AG09309 (cell line): ENCODE results near the gene SUSD3.

Experiments
- DNase-seq: peaks from one replicate; pipeline ENCODE4 v3.0.0-alpha.2; 2010; ENCODE audit warnings: low read depth
- H3K4me3 ChIP-seq: 2 replicates; pipeline ENCODE4 v1.5.1; 2011; ENCODE audit warnings: mild to moderate bottlenecking, low read depth, low read length, moderate library complexity; ENCODE audit not compliant: control insufficient read depth
- TF ChIP-seq, protein P1 (sequence below): IDR thresholded peaks from 2 replicates; pipeline ENCODE4 v1.5.1; 2011; ENCODE audit warnings: mild to moderate bottlenecking, low read depth, low read length, inconsistent platforms; ENCODE audit not compliant: insufficient read depth, control insufficient read depth; ENCODE audit errors: missing control alignments

The SUSD3 gene

DNA sequence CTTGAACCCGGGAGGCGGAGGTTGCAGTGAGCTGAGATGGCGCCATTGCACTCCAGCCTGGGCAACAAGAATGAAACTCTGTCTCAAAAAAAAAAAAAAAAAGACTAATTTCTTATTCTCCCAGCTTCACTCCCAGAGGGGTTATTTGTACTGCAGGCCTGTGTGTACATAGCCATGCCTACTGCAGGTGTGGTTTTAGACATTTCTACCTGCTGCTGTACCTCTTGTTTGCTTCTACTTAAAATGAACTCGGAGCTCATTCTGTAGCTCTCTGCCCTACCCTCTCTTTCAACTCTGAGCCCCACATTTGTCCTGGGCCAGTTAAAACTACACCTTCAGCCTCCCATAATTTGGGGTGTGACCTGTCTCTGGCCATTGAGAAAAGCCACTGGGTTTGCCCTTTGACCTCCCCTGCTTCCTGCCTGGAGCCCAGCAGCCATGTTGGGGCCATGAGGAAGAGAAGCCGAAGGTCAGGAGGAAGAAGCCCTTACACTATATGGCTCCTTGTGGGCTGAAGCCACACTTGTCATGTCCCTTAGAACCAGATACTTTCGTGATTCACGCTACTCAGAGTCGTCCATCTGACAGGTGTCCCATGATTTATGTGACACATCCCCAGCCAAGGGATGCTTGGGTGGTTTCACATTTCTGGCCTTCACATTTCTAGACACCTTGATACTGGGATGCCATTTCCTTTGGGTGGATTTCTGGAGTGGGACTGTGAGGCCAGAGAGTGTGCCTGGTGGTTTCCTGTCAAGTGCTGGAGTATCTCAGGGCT, 28.1 kb downstream of the SUSD3 start:
- TF ChIP-seq, protein P1, sequence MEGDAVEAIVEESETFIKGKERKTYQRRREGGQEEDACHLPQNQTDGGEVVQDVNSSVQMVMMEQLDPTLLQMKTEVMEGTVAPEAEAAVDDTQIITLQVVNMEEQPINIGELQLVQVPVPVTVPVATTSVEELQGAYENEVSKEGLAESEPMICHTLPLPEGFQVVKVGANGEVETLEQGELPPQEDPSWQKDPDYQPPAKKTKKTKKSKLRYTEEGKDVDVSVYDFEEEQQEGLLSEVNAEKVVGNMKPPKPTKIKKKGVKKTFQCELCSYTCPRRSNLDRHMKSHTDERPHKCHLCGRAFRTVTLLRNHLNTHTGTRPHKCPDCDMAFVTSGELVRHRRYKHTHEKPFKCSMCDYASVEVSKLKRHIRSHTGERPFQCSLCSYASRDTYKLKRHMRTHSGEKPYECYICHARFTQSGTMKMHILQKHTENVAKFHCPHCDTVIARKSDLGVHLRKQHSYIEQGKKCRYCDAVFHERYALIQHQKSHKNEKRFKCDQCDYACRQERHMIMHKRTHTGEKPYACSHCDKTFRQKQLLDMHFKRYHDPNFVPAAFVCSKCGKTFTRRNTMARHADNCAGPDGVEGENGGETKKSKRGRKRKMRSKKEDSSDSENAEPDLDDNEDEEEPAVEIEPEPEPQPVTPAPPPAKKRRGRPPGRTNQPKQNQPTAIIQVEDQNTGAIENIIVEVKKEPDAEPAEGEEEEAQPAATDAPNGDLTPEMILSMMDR, result no peak
- DNase-seq, result no peak
- H3K4me3 ChIP-seq, result no peak overlapping the region

DNA sequence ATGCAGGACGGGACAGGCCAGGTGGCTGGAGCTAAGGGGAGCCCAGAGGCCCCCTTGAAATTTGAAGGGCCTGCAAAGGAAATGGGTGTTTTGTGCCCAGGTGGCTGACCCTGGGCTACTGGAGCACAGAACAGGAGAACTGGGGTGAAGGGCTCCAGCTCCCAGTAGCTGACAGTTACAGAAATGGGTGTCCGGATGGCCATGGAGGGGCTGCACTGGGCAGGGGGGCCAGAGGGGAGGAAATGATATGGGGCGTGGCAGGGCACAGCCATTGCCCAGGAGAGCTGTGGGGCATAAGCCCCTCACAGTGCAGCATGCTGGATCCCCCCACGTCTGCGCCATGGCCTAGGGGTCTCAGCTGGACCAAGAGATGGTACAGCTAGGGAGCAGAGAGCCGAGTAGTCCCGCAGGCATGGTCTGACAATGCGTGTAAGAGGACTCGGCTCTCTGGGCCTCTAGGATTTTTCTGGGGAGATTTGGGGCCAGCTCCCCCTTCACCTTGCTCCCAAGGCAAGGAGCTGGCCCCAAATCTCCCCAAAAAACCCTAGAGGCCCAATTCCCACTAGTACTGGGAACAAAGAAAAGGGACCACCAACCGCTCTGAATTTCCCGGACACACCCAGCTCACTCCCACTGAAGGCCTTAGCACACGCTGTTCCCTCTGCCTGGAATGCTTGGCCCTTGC, 29.6 kb downstream of the SUSD3 start:
- no peak for DNase-seq
- TF ChIP-seq, protein P1, result no peak
- H3K4me3 ChIP-seq, result no peak overlapping the region

DNA sequence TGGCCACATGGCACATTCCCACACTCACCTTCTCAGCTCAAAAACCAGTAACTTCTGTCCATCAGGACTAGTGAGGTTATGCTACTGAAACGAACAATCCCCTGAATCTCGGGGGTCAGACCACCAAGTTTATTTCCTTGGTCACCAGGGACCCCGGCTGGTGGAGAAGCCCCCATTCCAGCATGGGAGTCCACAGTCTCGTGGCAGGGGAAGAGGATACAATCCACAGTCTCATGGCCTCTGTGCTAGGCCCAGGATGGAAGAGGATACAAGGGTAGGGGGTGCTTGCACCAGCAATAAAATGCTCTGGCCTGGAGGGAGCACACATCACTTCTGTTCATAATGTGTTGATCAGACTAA, 30.1 kb downstream of the SUSD3 start:
- no peak overlapping the region for H3K4me3 ChIP-seq
- no peak for DNase-seq
- TF ChIP-seq, protein P1, result no peak

DNA sequence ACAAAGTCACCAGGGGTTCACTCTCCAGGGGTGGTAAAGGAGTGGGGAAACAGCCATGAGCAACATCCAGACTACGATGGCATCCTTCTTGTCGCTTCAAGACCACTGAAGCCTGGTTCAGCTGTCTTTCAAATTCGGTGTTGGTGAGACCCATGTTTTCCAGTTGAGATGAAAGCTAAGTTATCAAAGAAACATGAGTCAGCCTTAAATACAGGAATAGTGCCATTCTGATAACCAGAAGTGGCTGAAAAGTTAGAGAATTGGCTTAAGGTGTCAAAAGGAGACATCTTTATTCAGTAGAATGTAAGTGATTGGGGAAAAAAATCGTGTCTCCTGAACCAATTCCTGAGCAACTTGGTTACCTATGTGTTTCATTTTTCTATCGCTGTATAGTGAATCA, 30.5 kb downstream of the SUSD3 start:
- no peak for DNase-seq
- H3K4me3 ChIP-seq, result no peak overlapping the region
- TF ChIP-seq, protein P1, result no peak

DNA sequence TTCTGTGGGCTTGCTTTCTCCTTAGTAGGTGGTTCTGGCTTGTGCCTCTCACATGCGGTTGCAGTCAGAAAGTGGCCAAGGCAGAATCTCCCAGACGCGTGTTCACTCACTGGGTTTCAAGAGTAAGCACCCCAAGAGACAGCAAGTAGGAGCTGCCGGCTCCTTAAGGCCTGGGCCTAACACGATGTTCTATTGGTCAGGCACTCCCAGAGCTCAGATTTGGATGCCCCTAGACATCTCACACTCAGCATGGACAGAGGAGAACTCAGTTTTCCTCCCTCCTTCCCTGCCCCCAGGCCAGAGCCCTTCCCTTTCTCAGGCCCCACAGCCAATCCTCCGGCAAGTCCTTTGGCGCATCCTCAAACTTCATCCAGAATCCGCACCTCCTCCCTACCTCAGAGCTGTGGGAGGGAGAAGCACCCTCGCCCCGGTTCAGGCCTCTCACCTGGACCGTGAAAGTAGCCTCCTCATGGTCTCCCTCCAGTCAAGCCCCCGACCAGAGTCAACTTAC, 31.0 kb downstream of the SUSD3 start:
- TF ChIP-seq, protein P1, result no peak

DNA sequence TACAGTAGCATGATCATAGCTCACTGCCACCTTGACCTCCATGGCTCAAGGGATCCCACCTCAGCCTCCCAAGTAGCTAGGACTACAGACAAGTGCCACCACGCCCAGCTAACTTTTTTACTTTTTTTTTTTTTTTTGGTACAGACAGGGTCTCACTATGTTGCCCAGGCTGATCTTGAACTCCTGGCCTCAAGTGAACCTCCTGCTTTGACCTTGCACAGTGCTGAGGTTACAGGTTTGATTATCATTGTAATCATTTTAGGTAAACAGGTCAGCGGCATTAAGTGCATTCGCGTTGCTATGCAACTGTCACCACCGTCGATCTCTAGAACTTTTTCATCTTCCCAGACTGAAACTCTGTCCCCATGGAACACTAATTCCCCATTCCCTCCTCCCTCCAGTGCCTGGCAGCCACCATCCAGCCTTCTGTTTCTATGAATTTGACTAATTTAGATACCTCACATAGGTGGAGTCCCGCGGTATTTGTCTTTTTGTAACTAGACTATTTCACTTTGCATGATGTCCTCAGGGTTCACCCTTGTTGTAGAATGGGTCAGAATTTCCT, 31.7 kb downstream of the SUSD3 start:
- no peak for DNase-seq
- TF ChIP-seq, protein P1, result no peak
- H3K4me3 ChIP-seq, result no peak overlapping the region

More for the DNA sequence above, 31.0 kb downstream of the SUSD3 start:
- DNase-seq, result no peak
- no peak overlapping the region for H3K4me3 ChIP-seq
